CD14-positive monocyte (primary cell): ENCODE measurements around the gene AHSP. TPM values are rescaled to one million over a fixed set of nuclear protein-coding genes. Genes with fewer than 3 reads are reported as not detected.

Source experiments
- DNase-seq, 3 donors: peaks; one replicate each; pipeline ENCODE4 v3.0.0-alpha.2; 2011 to 2022
- H2AFZ ChIP-seq: 2 replicates; pipeline ENCODE4 v1.6.0; 2012; ENCODE audit warnings: mild to moderate bottlenecking, low read depth, low read length, inconsistent platforms; ENCODE audit not compliant: insufficient read depth, poor library complexity, severe bottlenecking
- H3K27ac ChIP-seq, 2 donors: 1 replicate in 1 of 2; 2 replicates in 1 of 2; pipeline ENCODE4 v1.5.1; 2012 to 2013; ENCODE audit warnings: low read length in 2 of 2, control low read depth in 1 of 2, inconsistent platforms in 1 of 2, low read depth in 1 of 2, mild to moderate bottlenecking in 1 of 2
- H3K27me3 ChIP-seq, 2 donors: one replicate each; pipeline versions ENCODE4 v1.6.0 to v1.6.1; 2011 to 2013; ENCODE audit warnings: low read length in 2 of 2; ENCODE audit not compliant: control insufficient read depth in 2 of 2, insufficient read depth in 2 of 2
- H3K36me3 ChIP-seq, 2 donors: replicated peaks in 1 of 2; 1 replicate in 1 of 2; 2 replicates in 1 of 2; pipeline versions ENCODE4 v1.5.1 to v1.6.1; 2012 to 2013; ENCODE audit warnings: low read length in 2 of 2, control low read depth in 1 of 2, inconsistent platforms in 1 of 2, mild to moderate bottlenecking in 1 of 2; ENCODE audit not compliant: insufficient read depth in 2 of 2, control insufficient read depth in 1 of 2
- H3K4me1 ChIP-seq, 2 donors: 1 replicate in 1 of 2; 2 replicates in 1 of 2; pipeline versions ENCODE4 v1.5.1 to v1.6.1; 2012 to 2013; ENCODE audit warnings: low read length in 2 of 2, control low read depth in 1 of 2, inconsistent platforms in 1 of 2, mild to moderate bottlenecking in 1 of 2, moderate library complexity in 1 of 2; ENCODE audit not compliant: insufficient read depth in 2 of 2, control insufficient read depth in 1 of 2
- H3K4me2 ChIP-seq: replicated peaks from 2 replicates; pipeline ENCODE3; 2012; ENCODE audit warnings: low read length, moderate library complexity, mild to moderate bottlenecking; ENCODE audit not compliant: poor library complexity, severe bottlenecking; ENCODE audit errors: extremely low read depth
- H3K4me3 ChIP-seq, 3 experiments: fragments of 200-600 bp in 1 of 3; sonication (generic) in 1 of 3; replicated peaks in 1 of 3; 1 replicate in 2 of 3; 2 replicates in 1 of 3; pipeline ENCODE4 v1.5.1; 2011 to 2013; ENCODE audit warnings: low read length in 3 of 3, mild to moderate bottlenecking in 3 of 3, control low read depth in 2 of 3, low read depth in 2 of 3, inconsistent platforms in 1 of 3, moderate library complexity in 1 of 3
- H3K79me2 ChIP-seq: 2 replicates; pipeline ENCODE4 v1.6.0; 2012; ENCODE audit warnings: mild to moderate bottlenecking, control low read depth, inconsistent platforms, low read length, moderate library complexity; ENCODE audit not compliant: insufficient read depth
- H3K9ac ChIP-seq: 2 replicates; pipeline ENCODE4 v1.6.0; 2017; ENCODE audit warnings: low read length, mild to moderate bottlenecking; ENCODE audit not compliant: insufficient read depth, poor library complexity, severe bottlenecking
- H3K9me3 ChIP-seq, 2 donors: replicated peaks in 1 of 2; 1 replicate in 1 of 2; 2 replicates in 1 of 2; pipeline versions ENCODE4 v1.5.1 to v1.6.1; 2012 to 2013; ENCODE audit warnings: low read length in 2 of 2, control low read depth in 1 of 2; ENCODE audit not compliant: control insufficient read depth in 1 of 2, insufficient read depth in 1 of 2
- H4K20me1 ChIP-seq: 2 replicates; pipeline ENCODE4 v1.6.0; 2012; ENCODE audit warnings: mild to moderate bottlenecking, low read length, control low read depth, moderate library complexity; ENCODE audit not compliant: insufficient read depth
- H3K27ac Mint-ChIP-seq, 7 donors: one replicate each; pipeline ENCODE4 v1.8.0; 2020; ENCODE audit warnings: mild to moderate bottlenecking in 7 of 7, mixed read lengths in 7 of 7, moderate library complexity in 6 of 7, inconsistent platforms in 2 of 7
- H3K27me3 Mint-ChIP-seq, 3 donors: one replicate each; pipeline ENCODE4 v1.8.0; 2021 to 2022; ENCODE audit warnings: low read depth in 3 of 3, mild to moderate bottlenecking in 3 of 3, mixed read lengths in 3 of 3, moderate library complexity in 3 of 3, inconsistent platforms in 1 of 3
- H3K36me3 Mint-ChIP-seq, 2 donors: one replicate each; pipeline ENCODE4 v1.8.0; 2020; ENCODE audit warnings: mixed read lengths in 2 of 2, inconsistent platforms in 1 of 2, mild to moderate bottlenecking in 1 of 2
- H3K4me1 Mint-ChIP-seq: one replicate; pipeline ENCODE4 v1.8.0; 2020; ENCODE audit warnings: mild to moderate bottlenecking, mixed read lengths
- H3K4me3 Mint-ChIP-seq, 2 donors: one replicate each; pipeline ENCODE4 v1.8.0; 2020; ENCODE audit warnings: mild to moderate bottlenecking in 2 of 2, mixed read lengths in 2 of 2, moderate library complexity in 1 of 2
- H3K9me3 Mint-ChIP-seq, 7 donors: one replicate each; pipeline ENCODE4 v1.8.0; 2020 to 2022; ENCODE audit warnings: mixed read lengths in 7 of 7, mild to moderate bottlenecking in 6 of 7, moderate library complexity in 6 of 7, inconsistent platforms in 2 of 7
- CTCF ChIP-seq: fragments of 200-600 bp; IDR thresholded peaks from one replicate; pipeline ENCODE4 v1.8.0; 2022; ENCODE audit warnings: antibody characterized with exemption, mild to moderate bottlenecking
- WGBS: methylation state at CpG from one replicate; pipeline ENCODE4 v1.1.5; 2013; ENCODE audit warnings: missing lambda C conversion rate; ENCODE audit not compliant: insufficient coverage; 5-methylcytosine and 5-hydroxymethylcytosine counted together
- intact Hi-C, 2 donors: fragments of 100-400 bp; cut with micrococcal nuclease; formaldehyde crosslinking; loops; one replicate each; pipeline versions ENCODE4 v1.15.0 to v1.15.1; 2023
- polyA plus RNA-seq, 3 donors: library from polyadenylated mRNA; depleted of rRNA in 1 of 3; unstranded in 2 of 3; stranded (reverse) in 1 of 3; fragments of 300-500 nt in 2 of 3; fragments of >200 nt in 1 of 3; fragmentation: Illumina TruSeq in 2 of 3; gene quantifications; 1 replicate in 2 of 3; 2 replicates in 1 of 3; pipeline ENCODE4 v1.2.3, GENCODE V29; 2012 to 2021

Gene AHSP
- polyA plus RNA-seq, 3 donors: 0.84 TPM; not detected in 2

GRCh38 chr16:31577411-31577810, 49.7 kb downstream of the AHSP start:
- no peak for TF ChIP-seq CTCF
- Mint-ChIP-seq H3K27me3 (peaks cover 0 to 4% (median 1%) of the 10 kb centered on the region in 3 donors), H3K4me1 (peaks cover 3% of the 10 kb centered on the region), H3K4me3 (no peak overlapping the region), H3K9me3 (peaks cover 40 to 65% (median 52%) of the 10 kb centered on the region in 7 donors), H3K27ac (no peak overlapping the region), H3K36me3 (no peaks in the 10 kb centered on the region)
- H3K27me3 ChIP-seq: no peaks in the 10 kb centered on the region
- no peaks in the 10 kb centered on the region for H3K36me3 ChIP-seq
- no peak overlapping the region for H3K4me3 ChIP-seq
- 80% methylated on average over 1 of the region's 1 CpG for WGBS
- H3K9ac ChIP-seq: no peak overlapping the region
- peaks cover 30 to 33% of the 10 kb centered on the region in 2 donors for H3K9me3 ChIP-seq
- H3K27ac ChIP-seq: no peak overlapping the region
- no peak overlapping the region for H2AFZ ChIP-seq
- intact Hi-C loops: no loop called here
- no peak for DNase-seq
- H3K79me2 ChIP-seq: no peaks in the 10 kb centered on the region
- H3K4me1 ChIP-seq: no peaks in the 10 kb centered on the region
- no peaks in the 10 kb centered on the region for H4K20me1 ChIP-seq
- H3K4me2 ChIP-seq: no peak overlapping the region

Other genes starting within 250 kb of the AHSP start
- 100 to 1,000 TPM in 1 of 3 donors, 10 to 100 TPM in 2; 40.7 to 710 (median 71.3) TPM for gene ITGAX, start 172.7 kb upstream of the AHSP start, polyA plus RNA-seq
- under 1 TPM in 1 of 3 donors, not detected in 2; 0.04 TPM for gene ITGAD, start 134.6 kb upstream of the AHSP start, polyA plus RNA-seq
- gene COX6A2, start 99.5 kb upstream of the AHSP start, polyA plus RNA-seq: not detected
- under 1 TPM in 1 of 3 donors, not detected in 2; 0.03 TPM for gene ZNF843, start 85.1 kb upstream of the AHSP start, polyA plus RNA-seq
- 1 to 10 TPM; 2.9 to 9.3 (median 4.2) TPM for gene ARMC5, start 68.4 kb upstream of the AHSP start, polyA plus RNA-seq
- gene TGFB1I1, start 55.7 kb upstream of the AHSP start, polyA plus RNA-seq: under 1 TPM in 2 of 3 donors, not detected in 1; 0.11 to 0.16 TPM
- under 1 TPM in 1 of 3 donors, not detected in 2; 0.04 TPM for gene SLC5A2, start 44.8 kb upstream of the AHSP start, polyA plus RNA-seq
- gene RUSF1, start 19.5 kb upstream of the AHSP start, polyA plus RNA-seq: 10 to 100 TPM; 10.3 to 45.1 (median 11.8) TPM